HUES64 (cell line): ENCODE measurements around the gene HINT2.

ENCODE experiments used
- H3K27ac ChIP-seq: 2 replicates; pipeline ENCODE4 v1.7.0; 2013; ENCODE audit warnings: low read depth, low read length, inconsistent platforms
- H3K27me3 ChIP-seq: 2 replicates; pipeline ENCODE4 v1.6.1; 2013; ENCODE audit warnings: mild to moderate bottlenecking, low read length; ENCODE audit not compliant: insufficient read depth
- H3K36me3 ChIP-seq: 2 replicates; pipeline ENCODE4 v1.6.1; 2013; ENCODE audit warnings: mild to moderate bottlenecking, low read length; ENCODE audit not compliant: insufficient read depth
- H3K4me1 ChIP-seq: 2 replicates; pipeline ENCODE4 v1.6.1; 2013; ENCODE audit warnings: mild to moderate bottlenecking, low read length, moderate library complexity; ENCODE audit not compliant: insufficient read depth
- H3K4me3 ChIP-seq: 2 replicates; pipeline ENCODE4 v1.5.1; 2013; ENCODE audit warnings: mild to moderate bottlenecking, low read length, moderate library complexity
- H3K9ac ChIP-seq: 2 replicates; pipeline ENCODE4 v1.6.1; 2013; ENCODE audit warnings: mild to moderate bottlenecking, low read depth, low read length
- H3K9me3 ChIP-seq: 2 replicates; pipeline ENCODE4 v1.6.1; 2013; ENCODE audit warnings: low read depth, low read length; ENCODE audit not compliant: insufficient read depth
- WGBS: fragments of 150-250, 120-280 bp; methylation state at CpG from one replicate; pipeline ENCODE4 v1.1.7; 2013; ENCODE audit warnings: missing lambda C conversion rate; 5-methylcytosine and 5-hydroxymethylcytosine counted together

Gene HINT2

DNA sequence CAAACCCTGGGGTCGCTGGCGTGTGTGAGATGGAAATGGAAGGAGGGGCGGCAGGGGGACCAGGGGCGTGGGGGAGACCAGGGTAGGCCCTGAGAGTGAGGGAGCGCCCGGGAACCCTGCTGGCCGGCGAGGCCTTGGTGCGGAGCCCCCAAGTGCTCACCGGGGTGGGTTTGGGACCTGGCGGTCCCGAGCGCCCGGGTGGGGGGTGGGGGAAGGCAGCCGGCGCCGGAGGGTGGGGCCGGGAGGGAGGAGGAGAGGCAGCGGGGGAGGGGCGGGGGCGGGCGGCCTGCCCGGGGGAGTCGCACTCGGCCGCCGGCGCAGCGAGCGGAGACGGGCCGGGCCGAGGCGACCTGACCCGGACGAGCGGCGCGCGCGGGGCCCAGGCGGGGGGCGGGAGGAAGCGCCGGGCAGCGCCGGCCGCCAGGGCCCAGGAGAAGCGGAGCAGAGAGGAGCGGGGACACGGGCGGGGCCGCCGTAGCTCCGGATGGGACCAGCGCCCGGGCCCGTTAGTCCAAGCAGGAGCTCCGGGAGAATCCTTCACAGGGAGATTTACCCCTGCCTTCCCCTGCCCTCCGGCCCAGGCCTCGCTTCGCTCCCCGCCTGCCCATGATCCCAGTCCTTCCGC, 23.4 kb downstream of the HINT2 start, which contains the start of gene NPR2:
Gene NPR2, plus strand, starts transcription at position 295 of the 625 bp plus-strand sequence. CDS start 818 bp downstream, outside the sequence.
- 1% methylated on average over 56 of the region's 64 CpGs for WGBS
- H3K27me3 ChIP-seq, result peaks cover 5% of the 10 kb centered on the region
- H3K4me1 ChIP-seq, result peaks cover 6% of the 10 kb centered on the region
- H3K4me3 ChIP-seq, result peak within 1 kb of the TSS; percentile 68
- H3K36me3 ChIP-seq, result peaks cover under 1% of the 10 kb centered on the region; the same call in 1 of the 2 replicates
- H3K9me3 ChIP-seq, result no peaks in the 10 kb centered on the region
- no peak within 1 kb of the TSS for H3K27ac ChIP-seq
- peak within 1 kb of the TSS; percentile 81 for H3K9ac ChIP-seq

DNA sequence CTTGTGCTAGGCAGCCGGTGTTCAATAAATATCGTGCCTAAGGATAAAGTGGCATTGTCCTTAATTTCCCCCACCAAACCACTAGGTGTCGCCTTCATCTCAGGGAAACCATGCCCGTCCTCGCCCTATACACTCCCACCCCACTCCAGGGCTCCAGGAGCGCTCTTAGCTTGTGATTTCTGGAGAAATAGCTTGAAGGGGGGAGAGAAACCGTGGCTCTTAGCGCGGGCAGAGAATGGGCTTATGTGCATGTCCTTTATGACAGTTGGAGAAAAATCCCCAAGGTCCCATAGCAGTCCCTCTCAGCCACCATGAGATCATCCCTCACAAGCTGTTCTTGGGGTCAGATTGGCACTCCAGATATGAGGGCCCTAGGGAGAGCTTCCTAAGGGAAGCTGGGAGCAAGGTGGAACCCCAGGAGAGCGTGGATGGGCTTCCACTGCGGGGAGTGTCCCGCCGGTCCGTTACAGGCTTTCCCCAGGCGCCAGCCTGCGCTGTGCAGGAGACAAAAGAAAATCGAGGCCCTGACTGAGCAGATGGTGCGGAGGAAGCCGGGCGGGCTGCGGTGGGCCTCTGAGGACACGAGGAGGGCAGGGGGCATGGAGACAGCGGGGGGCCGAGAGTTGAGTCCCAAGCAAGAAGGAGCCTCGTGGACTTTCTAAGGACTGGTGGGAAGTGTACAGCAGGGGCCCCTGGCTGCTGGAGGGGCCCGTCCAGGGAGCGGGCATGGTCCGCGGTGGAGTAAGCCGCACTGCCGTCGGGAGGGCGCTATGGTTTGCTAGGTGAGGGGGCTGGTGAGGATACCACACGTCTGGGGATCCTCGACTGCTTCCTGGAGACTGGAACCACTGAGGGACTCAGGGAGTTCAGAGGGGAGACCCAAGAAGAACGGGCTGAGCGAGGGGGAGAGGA, 24.2 kb downstream of the HINT2 start:
- peak overlapping the region; percentile 48 for H3K4me3 ChIP-seq
- H3K4me1 ChIP-seq, result peaks cover 6% of the 10 kb centered on the region
- WGBS, result 23% methylated on average over 37 of the region's 37 CpGs
- no peak overlapping the region for H3K27ac ChIP-seq
- H3K36me3 ChIP-seq, result peaks cover 2% of the 10 kb centered on the region; the same call in 1 of the 2 replicates
- peaks cover 5% of the 10 kb centered on the region for H3K27me3 ChIP-seq
- H3K9ac ChIP-seq, result peak overlapping the region; percentile 44
- H3K9me3 ChIP-seq, result no peaks in the 10 kb centered on the region

DNA sequence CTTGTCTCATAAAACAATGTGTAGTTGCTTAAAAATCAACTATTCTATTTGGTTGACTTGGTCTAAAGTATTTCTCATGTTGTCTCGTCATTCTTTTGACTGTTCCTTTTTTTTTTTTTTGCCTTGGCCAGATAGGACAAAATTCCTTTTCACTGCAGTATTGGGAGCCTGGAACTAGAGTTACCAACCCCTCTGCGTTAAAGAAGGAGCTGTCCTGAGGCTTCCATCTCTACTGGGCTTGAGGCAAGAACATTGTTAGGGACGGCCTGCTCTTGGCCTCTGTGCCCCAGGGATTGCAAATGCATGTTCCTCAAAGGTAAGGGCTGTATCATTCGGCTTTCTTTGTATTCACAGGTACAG, 24.8 kb downstream of the HINT2 start:
- Histone ChIP-seq H3K4me1 (peaks cover 6% of the 10 kb centered on the region), H3K9ac (no peak overlapping the region), H3K27me3 (peaks cover 5% of the 10 kb centered on the region), H3K27ac (no peak overlapping the region), H3K4me3 (no peak overlapping the region), H3K9me3 (no peaks in the 10 kb centered on the region), H3K36me3 (peaks cover 2% of the 10 kb centered on the region; the same call in 1 of the 2 replicates)
- 47% methylated on average over 4 of the region's 4 CpGs for WGBS

DNA sequence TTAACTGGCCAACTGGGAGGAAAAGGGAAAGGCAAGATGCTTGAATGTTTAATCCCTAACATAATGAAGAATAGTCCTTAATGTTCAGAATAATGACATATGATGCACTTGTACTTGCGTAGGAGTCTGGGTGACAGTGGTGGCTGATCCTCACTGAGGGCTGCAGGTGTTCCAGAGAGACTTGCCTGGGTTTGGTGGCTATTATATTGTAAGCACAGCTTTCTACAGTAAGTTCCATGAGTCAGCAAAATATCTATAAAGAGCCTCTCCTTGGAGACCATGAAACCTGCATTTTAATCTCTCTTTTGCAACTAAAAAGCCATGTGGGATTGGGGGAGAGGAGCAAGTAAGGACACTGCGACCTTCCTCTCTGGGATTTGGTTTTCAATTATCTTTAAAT, 25.3 kb downstream of the HINT2 start:
- Histone ChIP-seq H3K9me3 (no peaks in the 10 kb centered on the region), H3K27ac (no peak overlapping the region), H3K27me3 (peaks cover 5% of the 10 kb centered on the region), H3K9ac (no peak overlapping the region), H3K4me3 (no peak overlapping the region), H3K4me1 (peaks cover 6% of the 10 kb centered on the region), H3K36me3 (peaks cover 2% of the 10 kb centered on the region; the same call in 1 of the 2 replicates)
- 100% methylated on average over 1 of the region's 2 CpGs for WGBS

DNA sequence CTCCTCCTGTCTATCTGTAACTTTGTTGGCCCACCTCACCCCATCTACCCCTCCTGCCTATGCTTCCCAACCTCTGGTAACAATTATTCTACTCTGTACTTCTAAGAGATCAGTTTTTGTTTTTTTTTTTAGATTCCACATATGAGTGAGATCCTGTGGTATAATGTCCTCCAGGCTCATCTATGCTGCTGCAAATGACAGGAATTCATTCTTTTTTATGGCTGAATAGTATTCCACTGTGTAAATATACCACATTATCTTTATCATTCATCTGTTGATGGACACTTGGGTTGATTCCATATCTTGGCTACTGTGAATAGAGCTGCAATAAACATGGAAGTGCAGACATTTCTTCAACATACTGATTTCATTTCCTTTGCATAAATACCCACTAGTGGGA, 31.4 kb downstream of the HINT2 start:
- no peaks in the 10 kb centered on the region for H3K27me3 ChIP-seq
- H3K9ac ChIP-seq, result no peak overlapping the region
- no peak overlapping the region for H3K27ac ChIP-seq
- H3K4me1 ChIP-seq, result no peaks in the 10 kb centered on the region
- no peak overlapping the region for H3K4me3 ChIP-seq
- H3K36me3 ChIP-seq, result peaks cover 6% of the 10 kb centered on the region; the same call in 1 of the 2 replicates
- no peaks in the 10 kb centered on the region for H3K9me3 ChIP-seq

DNA sequence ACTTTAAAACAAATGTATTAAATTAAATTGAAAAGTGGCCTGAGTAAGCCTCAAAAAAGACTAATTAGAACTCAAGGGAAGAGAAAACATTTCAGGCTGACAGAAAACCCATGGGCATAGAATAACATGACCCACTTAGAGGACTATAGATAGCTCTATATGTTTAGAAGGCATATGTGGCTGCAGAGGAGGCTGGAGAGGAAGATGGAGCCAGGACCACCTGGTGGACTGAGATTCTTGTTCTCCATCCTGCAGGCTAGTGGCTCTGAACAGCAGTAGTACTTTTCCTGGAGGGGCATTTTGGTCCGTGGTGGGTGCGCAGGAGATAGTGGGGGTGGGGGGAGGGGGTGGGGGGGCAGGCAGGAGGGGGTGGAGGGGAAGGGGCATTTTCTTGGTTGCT, 33.8 kb downstream of the HINT2 start:
- Histone ChIP-seq H3K9me3 (no peaks in the 10 kb centered on the region), H3K27ac (no peak overlapping the region), H3K9ac (no peak overlapping the region), H3K4me3 (no peak overlapping the region), H3K27me3 (no peaks in the 10 kb centered on the region), H3K4me1 (0 out of 2 replicates have a peak, but pooled peaks cover 2% of the 10 kb centered on the region), H3K36me3 (peaks cover 3% of the 10 kb centered on the region; the same call in 1 of the 2 replicates)
- no CpG with 5 or more reads among the region's 2 CpGs for WGBS

DNA sequence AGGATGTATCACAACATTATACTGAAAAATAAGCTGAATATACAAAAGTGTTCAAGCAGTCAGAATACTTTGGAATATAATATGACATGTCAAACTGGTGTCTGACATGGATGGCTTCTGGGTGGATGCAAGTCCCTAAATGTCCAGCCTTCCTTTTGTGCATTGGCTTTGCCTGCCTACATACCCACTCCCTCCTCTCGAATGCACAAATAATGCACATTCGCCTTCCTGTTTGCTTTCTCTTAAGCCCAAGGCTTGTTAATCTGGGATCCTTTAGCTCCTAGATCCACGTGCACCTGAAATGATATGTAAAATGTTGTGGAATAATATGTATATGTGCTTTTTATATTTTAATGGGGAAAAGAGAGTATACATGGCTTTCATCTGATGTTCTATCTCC, 36.3 kb downstream of the HINT2 start:
- Histone ChIP-seq H3K27ac (no peak overlapping the region), H3K9me3 (no peaks in the 10 kb centered on the region), H3K9ac (no peak overlapping the region), H3K4me1 (peaks cover 16% of the 10 kb centered on the region), H3K36me3 (peaks cover 2% of the 10 kb centered on the region; the same call in 1 of the 2 replicates), H3K27me3 (no peaks in the 10 kb centered on the region), H3K4me3 (no peak overlapping the region)
- 86% methylated on average over 3 of the region's 3 CpGs for WGBS

DNA sequence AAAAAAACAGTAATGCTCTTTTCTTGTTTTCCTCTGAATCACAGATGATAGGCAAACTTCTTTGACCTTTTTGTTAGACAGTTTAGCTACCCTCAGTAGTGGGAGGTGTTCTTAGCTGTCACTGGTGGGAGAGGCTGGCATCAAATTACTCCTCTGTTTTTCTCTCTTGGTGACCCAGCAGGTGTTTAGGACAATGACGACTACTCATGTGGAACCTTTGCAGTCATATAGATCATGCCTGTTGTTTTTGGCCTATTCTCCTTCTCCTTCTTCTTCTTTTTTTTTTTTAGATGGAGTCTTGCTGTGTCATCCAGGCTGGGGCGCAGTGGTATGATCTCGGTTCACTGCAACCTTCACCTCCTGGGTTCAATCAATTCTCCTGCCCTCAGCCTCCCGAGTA, 38.8 kb downstream of the HINT2 start:
- Histone ChIP-seq H3K4me1 (peaks cover 16% of the 10 kb centered on the region), H3K9me3 (no peaks in the 10 kb centered on the region), H3K36me3 (no peaks in the 10 kb centered on the region), H3K27me3 (no peaks in the 10 kb centered on the region), H3K4me3 (no peak overlapping the region), H3K9ac (no peak overlapping the region), H3K27ac (no peak overlapping the region)
- 82% methylated on average over 4 of the region's 4 CpGs for WGBS

DNA sequence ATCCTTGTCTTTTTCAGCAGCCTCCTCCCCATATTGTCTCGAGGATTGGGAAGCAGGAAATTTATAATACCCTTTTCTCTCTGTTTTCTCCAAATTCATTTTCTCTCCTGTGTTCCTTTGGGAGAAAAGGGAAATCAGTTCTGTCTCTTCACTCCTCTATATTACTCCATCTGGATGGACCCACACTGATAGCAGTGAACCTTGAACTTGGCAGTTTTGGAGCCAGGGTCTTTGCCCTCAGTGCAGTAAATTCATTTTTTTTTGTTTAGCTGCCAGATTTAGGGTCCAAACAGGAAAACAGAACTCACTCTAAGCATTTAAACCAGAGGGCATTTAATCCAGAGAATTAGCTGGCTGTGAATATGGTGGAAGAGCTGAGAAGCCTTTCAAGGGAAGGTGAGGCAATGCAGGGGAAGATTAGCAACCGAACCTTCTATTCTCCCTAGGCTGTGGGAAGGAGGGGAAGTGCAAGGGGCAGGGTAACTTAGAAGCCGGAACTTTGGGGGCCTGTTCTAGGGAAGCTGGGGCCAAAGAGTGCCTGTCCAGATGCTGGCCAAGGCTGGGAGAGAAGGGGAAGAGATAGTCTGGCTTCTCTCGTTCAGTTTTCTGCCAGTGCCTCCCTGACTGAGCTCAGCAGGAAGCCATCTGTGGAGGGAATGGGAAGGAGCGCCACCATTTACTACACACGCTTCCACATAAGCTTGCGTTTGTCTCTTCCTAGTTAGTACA, 39.8 kb downstream of the HINT2 start:
- 50% methylated on average over 5 of the region's 7 CpGs for WGBS
- no peaks in the 10 kb centered on the region for H3K36me3 ChIP-seq
- no peaks in the 10 kb centered on the region for H3K9me3 ChIP-seq
- peaks cover 16% of the 10 kb centered on the region for H3K4me1 ChIP-seq
- H3K9ac ChIP-seq, result no peak overlapping the region
- no peak overlapping the region for H3K4me3 ChIP-seq
- no peaks in the 10 kb centered on the region for H3K27me3 ChIP-seq
- H3K27ac ChIP-seq, result peak overlapping the region; percentile 55; the same call in 1 of the 2 replicates

DNA sequence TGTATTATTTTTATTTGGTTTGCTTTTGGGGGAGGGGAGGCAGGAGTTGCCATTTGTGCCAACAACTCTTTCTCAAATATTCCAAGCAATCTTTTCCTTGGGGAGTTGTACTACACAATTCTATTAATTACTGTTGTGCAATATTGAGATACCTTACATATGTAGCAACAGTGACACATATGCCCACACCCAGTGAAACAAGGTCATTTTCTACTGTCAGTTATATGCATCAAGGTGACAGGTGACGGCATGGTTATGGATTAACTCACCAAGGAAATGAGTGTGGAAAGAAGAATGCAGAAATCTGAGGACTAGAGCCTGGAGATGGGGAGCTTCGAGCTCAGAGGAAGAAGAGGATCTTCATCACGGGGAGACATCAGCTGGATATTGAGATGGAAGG, 42.9 kb downstream of the HINT2 start:
- no peaks in the 10 kb centered on the region for H3K9me3 ChIP-seq
- no peak overlapping the region for H3K27ac ChIP-seq
- peaks cover 16% of the 10 kb centered on the region for H3K4me1 ChIP-seq

DNA sequence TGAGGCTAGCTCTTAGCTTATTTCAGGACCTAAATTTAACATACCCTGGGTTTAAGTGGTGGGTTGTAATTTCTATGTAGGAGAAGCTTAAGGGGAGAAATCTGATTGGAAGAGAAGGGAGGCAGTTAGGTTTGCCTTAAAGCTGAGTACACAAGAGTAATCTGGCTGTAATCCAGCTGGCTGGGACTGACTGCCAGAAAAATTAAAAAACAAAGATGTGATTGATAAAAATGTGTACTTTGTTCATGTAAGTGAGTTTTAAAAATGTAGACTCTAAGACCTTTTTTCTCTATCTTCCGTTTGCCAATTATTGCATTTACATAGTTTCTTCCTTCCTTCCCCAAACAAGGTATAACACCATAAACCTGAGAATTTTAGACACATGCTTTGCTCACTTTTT, 43.3 kb downstream of the HINT2 start:
- 90% methylated on average over 1 of the region's 1 CpG for WGBS
- H3K4me3 ChIP-seq, result no peak overlapping the region
- H3K4me1 ChIP-seq, result peaks cover 16% of the 10 kb centered on the region
- H3K9ac ChIP-seq, result no peak overlapping the region
- no peaks in the 10 kb centered on the region for H3K27me3 ChIP-seq
- H3K9me3 ChIP-seq, result no peaks in the 10 kb centered on the region
- no peaks in the 10 kb centered on the region for H3K36me3 ChIP-seq
- H3K27ac ChIP-seq, result no peak overlapping the region

More for the DNA sequence above, 42.9 kb downstream of the HINT2 start:
- Histone ChIP-seq H3K27me3 (no peaks in the 10 kb centered on the region), H3K4me3 (no peak overlapping the region), H3K36me3 (no peaks in the 10 kb centered on the region), H3K9ac (no peak overlapping the region)
- WGBS, result 92% methylated on average over 3 of the region's 3 CpGs
